Retina (tissue), 1 donor: ENCODE results near the gene ZMYM3.
A peak's percentile ranks its signal among the peaks of the same experiment; 100 is the strongest.
"Not testable (repeated sequence)": the region's sequence is repeated elsewhere in the genome, so short reads cannot be mapped to it uniquely, and the experiment has no call there.

Source experiments
- DNase-seq: peaks from one replicate; pipeline ENCODE4 v3.0.0-alpha.2; 2016

The ZMYM3 gene

DNA sequence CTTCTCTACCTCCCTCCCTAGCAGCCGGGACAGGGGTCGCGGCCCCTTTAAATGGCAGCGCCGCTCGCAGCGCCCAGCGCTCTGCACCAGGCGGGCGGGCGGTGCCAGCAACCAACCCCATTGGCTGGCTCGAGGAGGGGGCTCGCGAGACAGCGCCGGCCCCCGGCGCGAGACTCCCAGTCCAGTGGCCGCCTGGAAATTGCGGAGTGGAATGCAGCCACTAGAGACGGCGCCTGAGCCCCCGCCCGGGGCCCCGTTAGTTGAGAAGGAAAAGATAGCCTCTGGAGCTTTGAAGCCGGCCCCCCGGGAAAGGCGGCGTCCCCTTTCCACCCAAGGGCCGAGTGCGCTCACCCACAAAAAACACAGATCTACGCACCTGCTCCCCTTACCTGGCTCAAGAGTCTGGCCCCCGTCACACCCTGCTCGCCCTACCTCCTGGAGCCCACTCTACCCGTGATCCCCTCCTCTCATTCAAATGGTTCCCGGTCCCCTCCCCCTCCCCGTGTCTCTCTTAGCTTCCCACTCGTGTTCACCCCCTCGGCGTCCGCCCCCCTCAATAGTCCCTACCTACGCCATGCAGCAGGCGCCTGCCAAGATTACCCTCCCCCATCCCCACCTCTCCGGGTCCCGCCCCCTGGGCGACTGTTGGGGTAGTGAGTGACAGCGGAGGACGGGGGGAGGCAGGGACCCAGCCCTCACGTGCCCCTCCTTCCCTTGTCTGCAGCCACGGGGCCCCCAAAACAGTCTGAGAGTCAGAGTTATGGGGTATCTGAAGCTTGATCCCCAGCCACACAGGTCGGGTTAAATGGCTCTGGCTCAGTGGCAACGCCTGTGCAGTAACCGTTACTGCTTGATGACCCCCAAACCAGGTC, at the start of gene ZMYM3:
ZMYM3 (minus strand) TSS at position 49 of the 872 bp plus-strand sequence. CDS start 885 bp downstream, outside the sequence.
- DNase-seq, result peak; percentile 91

DNA sequence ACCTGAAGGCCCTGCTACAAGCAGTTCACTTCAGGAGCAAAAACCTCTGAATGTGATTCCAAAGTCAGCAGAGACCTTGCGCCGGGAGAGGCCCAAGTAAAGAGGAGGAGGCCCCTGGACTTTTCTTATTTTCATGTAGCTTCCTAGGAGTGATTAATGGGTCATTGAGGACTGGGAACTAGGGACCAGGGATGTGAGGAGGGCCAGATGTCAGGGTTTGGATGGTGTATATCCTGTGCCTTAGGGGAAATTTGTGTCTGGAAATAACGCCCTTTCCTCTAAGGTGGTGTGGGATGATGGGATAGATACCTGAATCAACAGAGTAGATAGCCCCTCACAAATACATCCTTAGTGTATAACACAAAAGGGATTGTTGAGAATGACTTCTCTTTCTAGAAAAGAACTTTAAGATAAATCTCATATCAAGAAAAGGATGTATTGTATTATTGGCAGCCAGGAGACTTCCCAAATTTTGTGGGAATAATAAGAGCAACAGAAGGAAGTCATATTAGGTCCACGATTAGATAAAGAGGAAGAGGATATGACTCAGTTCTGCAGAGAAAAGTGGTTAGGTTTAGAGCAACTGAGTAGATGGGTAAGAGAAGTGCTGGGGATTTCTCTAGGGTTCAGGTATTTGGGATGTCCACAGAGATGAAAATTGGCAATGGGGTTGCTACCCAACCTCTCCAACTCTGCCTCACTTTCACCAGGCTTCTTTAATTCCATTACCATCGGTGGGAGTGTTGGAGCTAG, 48.7 kb upstream of the ZMYM3 start:
- DNase-seq, result no peak

DNA sequence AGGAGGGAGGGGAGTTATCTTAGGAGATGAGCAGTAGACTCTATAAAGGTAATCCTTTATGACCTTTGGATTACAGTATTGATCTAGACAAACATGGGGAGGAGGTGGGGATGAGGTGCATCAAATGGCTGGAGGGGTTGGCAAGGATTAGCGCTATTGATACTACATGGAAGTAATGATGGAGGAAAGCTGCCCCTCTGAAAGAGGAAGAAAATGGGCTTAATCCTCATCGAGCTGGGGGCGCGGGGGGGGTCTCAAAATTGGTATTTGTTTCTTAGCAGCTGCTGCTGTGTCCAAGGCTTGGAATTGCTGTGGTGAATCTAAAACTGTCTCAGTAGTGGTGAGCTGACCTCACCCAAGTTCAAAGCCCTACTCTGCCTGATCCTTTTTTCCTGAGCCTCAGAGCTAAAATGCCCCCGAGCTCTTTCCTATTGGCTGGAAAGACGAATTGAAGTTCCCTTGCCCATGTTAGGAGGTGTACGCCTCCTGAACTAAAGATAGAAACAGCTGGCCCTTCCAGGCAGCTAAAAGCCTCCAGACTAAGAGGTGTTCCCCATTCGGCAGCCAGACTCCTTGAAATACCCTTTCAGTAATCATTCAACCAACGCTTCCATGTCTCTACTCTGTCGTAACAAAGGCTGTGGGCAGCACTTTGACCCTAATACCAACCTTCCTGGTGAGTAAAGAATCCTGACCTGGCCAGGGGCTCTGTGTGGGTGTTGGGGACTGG, 47.4 kb upstream of the ZMYM3 start, which contains the start of gene ITGB1BP2:
ITGB1BP2 (plus strand) TSS at position 556 of the 730 bp plus-strand sequence; CDS start at position 613, 57 bp downstream.
- peak; percentile 3 for DNase-seq

- not testable (repeated sequence) for DNase-seq
Measured at GRCh38 chrX:71300495-71300894, 46.6 kb upstream of the ZMYM3 start.

GRCh38 chrX:71300064-71300463, 46.1 kb upstream of the ZMYM3 start:
- not testable (repeated sequence) for DNase-seq

DNA sequence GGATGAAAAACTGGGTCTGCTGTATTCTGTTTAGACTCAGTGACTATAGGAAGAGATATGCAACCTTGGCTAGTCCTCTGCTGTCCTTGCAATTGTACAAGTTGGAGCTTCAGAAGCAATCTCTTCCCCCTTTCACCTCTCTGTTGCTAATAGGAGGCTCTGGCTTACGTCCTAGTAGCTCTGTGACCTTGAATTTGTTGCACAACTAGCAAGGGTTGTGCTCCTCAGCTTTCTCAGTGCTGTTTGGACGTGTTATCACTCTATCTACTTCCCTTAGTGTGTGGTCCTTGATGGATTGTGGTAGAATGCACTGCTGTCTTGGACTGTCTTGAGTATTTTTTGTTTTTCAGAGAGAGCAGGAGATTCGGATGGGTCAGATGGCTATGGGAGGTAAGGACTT, 44.2 kb upstream of the ZMYM3 start:
- no peak for DNase-seq

GRCh38 chrX:71296806-71297205, 42.9 kb upstream of the ZMYM3 start:
- DNase-seq, result no peak

DNA sequence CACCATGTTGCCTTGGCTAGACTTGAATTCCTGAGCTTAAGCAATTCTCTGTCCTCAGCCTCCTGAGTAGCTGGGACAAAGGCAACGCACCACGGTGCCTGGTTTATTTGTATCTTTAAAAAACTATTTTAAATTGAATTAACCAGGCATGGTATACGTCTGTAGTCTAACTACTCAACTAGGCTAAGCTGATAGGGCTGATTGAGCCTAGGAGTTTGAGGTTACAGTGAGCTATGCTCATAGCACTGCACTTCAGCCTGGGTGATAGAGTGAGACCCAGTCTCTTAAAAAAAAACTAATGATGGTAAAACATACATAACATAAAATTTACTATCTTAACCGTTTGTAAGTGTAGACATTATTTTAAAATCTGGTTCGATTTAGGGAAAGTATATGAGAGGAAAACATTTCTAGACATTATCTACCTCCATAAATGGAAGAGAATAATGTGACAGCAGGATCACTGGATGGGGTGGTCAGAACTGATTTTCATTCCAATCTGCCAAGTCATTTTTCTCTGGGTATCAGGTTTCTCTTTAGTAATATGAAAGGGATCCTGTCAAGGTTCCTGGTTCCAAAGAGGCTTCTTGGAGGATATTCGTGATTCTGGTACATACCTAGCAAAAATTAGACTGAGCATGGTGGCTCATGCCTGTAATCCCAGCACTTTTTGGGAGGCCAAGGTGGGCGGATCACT, 38.9 kb upstream of the ZMYM3 start:
- DNase-seq, result no peak

DNA sequence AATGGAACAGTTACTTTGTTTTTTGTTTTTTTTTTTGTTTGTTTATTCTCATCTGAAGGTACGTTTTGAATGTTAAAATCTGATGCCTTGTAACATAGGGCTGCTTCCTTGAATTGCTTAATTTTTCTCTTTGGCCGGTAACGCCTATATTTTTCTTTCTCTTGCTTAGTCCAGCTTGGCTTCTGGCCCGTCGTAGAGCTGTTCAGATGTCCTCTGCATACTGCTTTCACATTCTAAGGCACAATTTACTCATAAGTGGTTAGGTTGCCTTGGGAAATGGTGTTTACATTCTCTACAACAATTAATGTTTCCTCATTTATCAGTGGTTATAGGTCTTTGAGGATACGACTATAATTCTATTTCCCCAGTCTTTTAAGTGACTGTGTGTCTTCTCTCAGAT, 37.4 kb upstream of the ZMYM3 start:
- no peak for DNase-seq

GRCh38 chrX:71285929-71286328, 32.0 kb upstream of the ZMYM3 start:
- DNase-seq, result no peak

DNA sequence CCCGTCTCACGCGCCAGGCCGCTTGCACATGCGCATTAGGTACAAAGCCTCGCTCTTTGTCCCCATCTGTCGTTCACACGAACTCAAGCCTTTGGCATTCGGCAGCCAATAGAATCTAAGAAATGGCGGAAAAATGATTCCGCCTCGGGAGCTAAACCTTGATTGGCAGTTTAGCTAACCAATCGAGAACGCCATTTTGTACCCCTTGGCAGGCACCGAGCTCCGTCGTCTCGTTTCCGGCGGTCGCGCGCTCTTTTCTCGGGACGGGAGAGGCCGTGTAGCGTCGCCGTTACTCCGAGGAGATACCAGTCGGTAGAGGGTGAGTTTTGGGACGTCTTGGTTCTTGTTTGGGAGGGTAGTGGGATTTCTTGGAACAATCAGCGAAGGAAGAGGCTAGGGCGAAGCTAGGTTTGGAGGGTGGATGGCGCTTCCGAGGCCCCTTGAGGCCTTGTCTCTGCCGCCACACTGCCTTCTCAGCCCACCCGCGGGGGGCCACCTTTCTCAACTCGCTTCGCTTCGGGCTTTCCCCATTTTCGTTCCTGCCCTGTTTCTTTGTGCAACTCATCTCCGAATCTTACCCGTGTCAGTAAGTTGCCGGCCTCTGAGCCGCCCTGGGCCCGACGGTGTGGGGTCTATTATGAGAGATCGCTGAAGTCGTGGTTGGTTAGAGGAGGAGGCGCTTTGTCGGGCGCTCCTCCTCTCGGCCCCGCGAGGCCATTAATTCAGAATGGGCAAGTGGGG, 29.6 kb upstream of the ZMYM3 start, which contains the start of gene NONO:
NONO (plus strand) TSS at position 233 of the 741 bp plus-strand sequence. CDS start 7,003 bp downstream, outside the sequence.
- DNase-seq, result peak; percentile 92

DNA sequence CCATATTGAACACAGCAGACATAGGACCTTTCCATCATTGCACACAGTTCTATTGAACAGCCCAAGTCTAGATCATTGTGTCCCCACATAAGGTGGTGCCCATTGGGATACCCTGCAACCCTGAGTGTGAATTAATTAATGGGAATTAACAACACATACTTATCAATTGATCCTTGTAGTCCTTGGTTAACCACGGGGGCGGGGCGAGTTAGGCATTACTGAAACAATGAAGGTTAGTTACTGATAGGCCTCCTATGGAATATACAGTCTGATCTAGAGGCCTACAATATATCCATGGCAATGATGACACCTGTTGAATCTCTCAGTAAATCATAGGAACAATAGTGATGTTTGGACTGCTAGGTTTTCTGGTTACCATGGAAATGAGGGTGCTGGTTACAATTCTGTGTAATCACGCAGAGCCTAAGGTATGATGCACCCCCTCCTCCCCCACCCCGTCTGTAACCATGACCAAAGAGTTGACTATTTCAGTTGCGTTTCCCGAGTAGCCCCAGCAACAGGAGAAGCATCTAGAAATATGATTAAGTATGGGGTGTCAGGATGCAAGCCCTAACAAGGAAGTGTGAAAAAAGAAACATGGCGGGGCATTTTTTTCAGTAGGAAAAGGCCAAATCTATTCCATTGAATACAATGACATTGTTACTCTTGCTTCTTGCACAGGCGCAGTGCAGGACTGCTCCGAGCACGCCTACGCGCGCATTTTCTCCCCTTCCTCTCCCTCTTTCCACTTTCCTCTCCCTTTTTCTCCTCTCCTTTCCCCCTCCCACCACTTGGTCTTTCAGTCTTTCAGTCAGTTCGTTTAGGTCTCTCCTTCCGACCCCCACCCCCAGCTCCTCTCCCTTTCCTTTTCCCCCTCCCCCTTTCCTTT, 28.8 kb upstream of the ZMYM3 start:
- DNase-seq, result no peak

- DNase-seq, result not testable (repeated sequence)
Measured at GRCh38 chrX:71281300-71281699, 27.4 kb upstream of the ZMYM3 start.

DNA sequence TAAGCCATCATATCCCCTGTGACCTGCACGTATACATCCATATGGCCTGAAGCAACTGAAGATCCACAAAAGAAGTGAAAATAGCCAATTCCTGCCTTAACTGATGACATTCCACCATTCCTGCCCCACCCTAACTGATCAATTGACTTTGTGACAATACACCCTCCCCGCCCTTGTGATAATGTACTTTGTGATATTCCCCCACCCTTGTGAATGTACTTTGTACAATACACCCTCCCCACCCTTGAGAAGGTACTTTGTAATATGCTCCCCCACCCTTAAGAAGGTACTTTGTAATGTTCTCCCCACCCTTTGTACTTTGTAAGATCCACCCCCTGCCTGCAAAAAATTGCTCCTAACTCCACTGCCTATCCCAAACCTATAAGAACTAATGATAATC, 18.4 kb upstream of the ZMYM3 start:
- DNase-seq, result not testable (repeated sequence)

GRCh38 chrX:71269801-71270395, 16.0 kb upstream of the ZMYM3 start:
- DNase-seq, result no peak

GRCh38 chrX:71268624-71269023, 14.7 kb upstream of the ZMYM3 start:
- not testable (repeated sequence) for DNase-seq

- DNase-seq, result no peak
Measured at GRCh38 chrX:71256856-71257255, 2.9 kb upstream of the ZMYM3 start.

GRCh38 chrX:71256051-71256450, 2.1 kb upstream of the ZMYM3 start:
- DNase-seq, result no peak

DNA sequence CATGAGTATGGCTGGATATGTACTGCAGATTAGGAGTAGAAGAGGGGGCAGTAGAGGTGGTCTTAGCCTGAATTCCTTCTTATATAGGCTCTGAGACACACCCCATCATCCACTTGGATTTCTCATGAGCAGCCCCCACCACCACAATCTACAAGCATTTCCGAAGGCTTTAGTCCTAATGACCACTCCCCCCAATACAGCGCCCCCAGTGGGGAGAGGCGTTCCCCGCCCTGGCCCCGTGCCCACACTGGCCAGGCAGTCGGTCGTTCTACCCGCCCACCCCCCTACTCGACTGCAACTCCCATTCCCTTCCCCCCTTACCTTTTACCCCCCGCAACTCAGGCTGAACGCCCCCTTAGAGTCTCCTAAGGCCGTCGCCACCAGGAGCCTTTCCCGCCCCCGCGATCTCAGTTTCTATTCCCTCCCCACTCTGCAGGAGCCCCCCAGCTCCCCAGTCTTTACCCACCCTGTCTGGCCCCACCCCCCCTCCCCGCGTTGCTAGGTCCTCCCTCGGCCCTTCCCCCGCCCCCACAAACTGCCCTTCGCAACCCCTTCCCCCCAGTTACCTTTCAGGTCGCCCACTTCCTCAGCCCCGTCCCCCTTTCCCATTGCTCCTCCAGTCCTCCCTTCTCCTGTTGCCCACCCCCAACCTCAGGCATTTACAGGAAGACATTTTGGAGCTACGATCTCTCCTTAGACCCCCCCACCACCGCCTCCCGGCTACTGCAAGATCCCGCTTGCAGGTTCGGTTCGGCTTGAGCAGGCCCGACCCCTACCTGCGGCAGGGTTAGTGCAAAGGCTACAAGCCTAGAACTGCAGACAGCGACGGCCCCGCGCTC, 468 bp downstream of the ZMYM3 start:
- peak; percentile 27 for DNase-seq
